ES-I3 (cell line): ENCODE measurements around the gene BEX4.

Experiments used
- H3K36me3 ChIP-seq: 2 replicates; pipeline ENCODE4 v1.6.1; 2013; ENCODE audit warnings: mild to moderate bottlenecking, low read length, control low read depth, moderate library complexity; ENCODE audit not compliant: insufficient read depth
- H3K4me1 ChIP-seq: 2 replicates; pipeline ENCODE4 v1.6.1; 2013; ENCODE audit warnings: mild to moderate bottlenecking, control low read depth, low read length; ENCODE audit not compliant: insufficient read depth
- H3K9ac ChIP-seq: 2 replicates; pipeline ENCODE4 v1.6.1; 2013; ENCODE audit warnings: low read depth, mild to moderate bottlenecking, low read length, moderate library complexity
- H3K9me3 ChIP-seq: 2 replicates; pipeline ENCODE4 v1.6.1; 2013; ENCODE audit warnings: mild to moderate bottlenecking, low read length, moderate library complexity; ENCODE audit not compliant: control insufficient read depth, insufficient read depth

BEX4 gene

DNA sequence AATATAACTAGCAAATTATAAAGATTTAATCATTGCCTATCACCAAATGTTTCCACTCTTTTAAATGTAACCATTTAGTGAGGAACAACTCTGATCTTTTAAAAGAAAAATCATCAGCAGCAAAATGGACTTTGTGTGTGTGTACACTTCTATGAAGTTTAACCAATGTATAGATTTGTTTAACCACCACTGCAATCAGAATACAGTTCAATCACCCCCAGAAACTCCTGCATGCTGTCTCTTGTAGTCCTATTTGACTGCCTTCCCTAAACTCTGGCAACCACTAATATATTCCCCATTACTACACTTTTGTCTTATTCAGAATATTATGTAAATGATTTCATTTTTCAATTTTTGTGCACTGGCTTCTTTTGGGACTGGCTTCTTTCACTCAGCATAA, 41.7 kb downstream of the BEX4 start:
- Histone ChIP-seq H3K4me1 (peaks cover 12% of the 10 kb centered on the region), H3K9ac (no peak overlapping the region), H3K9me3 (no peaks in the 10 kb centered on the region), H3K36me3 (peaks cover 15% of the 10 kb centered on the region)

DNA sequence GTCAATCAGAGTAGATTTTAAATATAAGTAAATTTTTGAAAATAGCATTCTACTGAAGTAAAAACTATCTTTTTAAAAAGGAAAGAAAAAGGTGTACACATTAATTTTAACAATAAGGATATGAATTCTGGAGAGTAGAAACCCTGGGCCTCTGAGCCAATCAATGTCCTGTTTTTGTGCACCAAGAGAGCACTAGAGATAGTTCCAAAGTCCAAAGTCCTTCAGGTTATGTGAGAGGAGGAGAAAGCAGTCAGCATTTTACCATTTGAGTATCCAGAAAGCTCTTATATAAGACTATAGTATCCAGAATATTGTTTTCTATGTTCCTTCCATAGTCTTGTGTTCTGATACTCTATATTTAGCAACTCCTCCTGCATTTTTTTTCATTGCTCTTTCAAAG, 43.4 kb downstream of the BEX4 start:
- Histone ChIP-seq H3K9ac (no peak overlapping the region), H3K36me3 (peaks cover 3% of the 10 kb centered on the region; the same call in 1 of the 2 replicates), H3K9me3 (no peaks in the 10 kb centered on the region), H3K4me1 (peaks cover under 1% of the 10 kb centered on the region)
